ENCODE measurements around the gene MEGF10. TPM values are rescaled to one million over a fixed set of nuclear protein-coding genes. Genes with fewer than 3 reads are reported as not detected.

MEGF10 gene
- total RNA-seq, 1 experiment from 2014 or later: not detected

DNA sequence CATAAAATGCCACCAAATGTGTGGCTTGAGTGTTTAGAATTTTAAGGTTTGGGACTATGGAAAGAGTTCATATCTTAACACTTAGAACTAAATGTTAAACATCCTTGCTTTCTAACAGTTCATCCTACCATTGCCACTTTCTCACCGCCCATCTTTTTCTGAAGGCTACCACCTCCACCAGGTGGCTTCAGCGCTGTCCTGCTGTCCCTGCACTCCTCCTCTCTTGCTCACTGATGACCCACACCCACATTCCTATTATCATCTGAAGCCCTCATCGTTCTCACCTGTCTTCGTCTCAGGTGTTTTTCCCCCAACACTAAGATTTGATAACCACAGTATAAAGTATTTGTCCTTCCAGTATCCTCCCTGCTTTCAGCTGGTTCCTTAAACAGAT, 7.4 kb downstream of the MEGF10 start:
- intact Hi-C loops (cut with micrococcal nuclease; ENCODE audit: unreplicated experiment): loop anchor here (10.0 kb wide), 1 partner anchor 147 kb away; no protein-coding TSS in a partner anchor
- ChIA-PET CTCF (interaction anchor here (2.9 kb wide), 1 partner anchor 195 kb away, joined by 8 read pairs; no protein-coding TSS in a partner anchor), POLR2A (no interaction called here)
- H3K9me3 ChIP-seq: no peaks in the 10 kb centered on the region
- DNase-seq: no peak
- Mint-ChIP-seq H3K9me3 (ENCODE audit: unreplicated experiment) (peaks cover 8% of the 10 kb centered on the region), H3K27me3 (ENCODE audit: insufficient read depth, unreplicated experiment) (peaks cover 15% of the 10 kb centered on the region), H3K27ac (ENCODE audit: unreplicated experiment) (no peak overlapping the region), H3K36me3 (ENCODE audit: insufficient read depth, unreplicated experiment) (peaks cover 6% of the 10 kb centered on the region), H3K4me1 (ENCODE audit: low read depth, unreplicated experiment) (peaks cover 7% of the 10 kb centered on the region), H3K4me3 (ENCODE audit: unreplicated experiment) (no peak overlapping the region)
- no peaks in the 10 kb centered on the region for H3K36me3 ChIP-seq (ENCODE audit: control insufficient read depth, insufficient read depth, low read length)
- no peak for TF ChIP-seq CTCF (IDR thresholded peaks at IDR 0.05; ENCODE audit: insufficient read depth in 1 of 2, low read depth in 1 of 2, low read length in 1 of 2, severe bottlenecking in 1 of 2, unreplicated experiment in 1 of 2)
- H3K4me3 ChIP-seq (ENCODE audit: low read depth, low read length): no peak overlapping the region
- H3K4me1 ChIP-seq: no peaks in the 10 kb centered on the region
- no TSS peak for BruUV-seq (replicated peaks)
- H3K27me3 ChIP-seq (replicated peaks; ENCODE audit: control insufficient read depth, insufficient read depth, low read length): peaks cover 2% of the 10 kb centered on the region

- CTCF ChIA-PET: interaction anchor here (2.9 kb wide), 1 partner anchor 194 kb away, joined by 8 read pairs; no protein-coding TSS in a partner anchor
- Mint-ChIP-seq H3K36me3 (ENCODE audit: insufficient read depth, unreplicated experiment) (peaks cover 6% of the 10 kb centered on the region), H3K9me3 (ENCODE audit: unreplicated experiment) (peaks cover 9% of the 10 kb centered on the region), H3K27ac (ENCODE audit: unreplicated experiment) (no peak overlapping the region), H3K4me3 (ENCODE audit: unreplicated experiment) (no peak overlapping the region), H3K27me3 (ENCODE audit: insufficient read depth, unreplicated experiment) (peaks cover 14% of the 10 kb centered on the region), H3K4me1 (ENCODE audit: low read depth, unreplicated experiment) (peaks cover 7% of the 10 kb centered on the region)
- no peaks in the 10 kb centered on the region for H3K36me3 ChIP-seq (ENCODE audit: control insufficient read depth, insufficient read depth, low read length)
- intact Hi-C loops (cut with micrococcal nuclease; ENCODE audit: unreplicated experiment): loop anchor here (10.0 kb wide), 1 partner anchor 146 kb away; no protein-coding TSS in a partner anchor
- DNase-seq: no peak
- no TSS peak for BruUV-seq (replicated peaks)
- POLR2A ChIA-PET: no interaction called here
- no peaks in the 10 kb centered on the region for H3K4me1 ChIP-seq
- no peak overlapping the region for H3K4me3 ChIP-seq (ENCODE audit: low read depth, low read length)
- no peaks in the 10 kb centered on the region for H3K9me3 ChIP-seq
- TF ChIP-seq CTCF (IDR thresholded peaks at IDR 0.05; ENCODE audit: insufficient read depth in 1 of 2, low read depth in 1 of 2, low read length in 1 of 2, severe bottlenecking in 1 of 2, unreplicated experiment in 1 of 2): no peak
- H3K27me3 ChIP-seq (replicated peaks; ENCODE audit: control insufficient read depth, insufficient read depth, low read length): peaks cover 2% of the 10 kb centered on the region
These were observed 8.1 kb downstream of the MEGF10 start for GRCh38 chr5:127298656-127299055.

DNA sequence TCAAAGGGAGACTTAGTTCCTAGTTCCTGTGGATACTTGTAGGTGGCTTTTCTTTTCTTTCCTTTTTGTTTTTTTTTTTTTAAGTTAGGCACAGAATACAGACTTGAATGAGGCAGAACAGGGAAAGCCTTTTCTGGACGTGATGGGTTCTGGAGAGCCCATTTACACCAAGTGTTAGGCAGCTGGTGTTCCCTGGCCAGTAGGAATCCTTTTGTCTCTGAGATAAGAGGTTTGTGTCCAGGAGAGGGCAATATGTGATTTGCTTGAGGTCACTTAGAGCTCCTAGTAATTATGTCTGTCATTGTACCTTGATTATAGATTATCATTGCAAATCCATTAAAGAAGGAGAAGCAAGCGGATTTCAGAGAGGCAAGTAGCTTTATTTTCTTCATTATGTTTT, 9.1 kb downstream of the MEGF10 start:
- peaks cover 7% of the 10 kb centered on the region for H3K4me1 Mint-ChIP-seq (ENCODE audit: low read depth, unreplicated experiment)
- Histone ChIP-seq H3K27me3 (replicated peaks; ENCODE audit: control insufficient read depth, insufficient read depth, low read length) (no peaks in the 10 kb centered on the region), H3K9me3 (no peaks in the 10 kb centered on the region), H3K4me1 (no peaks in the 10 kb centered on the region), H3K4me3 (ENCODE audit: low read depth, low read length) (no peak overlapping the region), H3K36me3 (ENCODE audit: control insufficient read depth, insufficient read depth, low read length) (no peaks in the 10 kb centered on the region)
- ChIA-PET POLR2A (no interaction called here), CTCF (interaction anchor here (2.9 kb wide), 1 partner anchor 193 kb away, joined by 8 read pairs; no protein-coding TSS in a partner anchor)
- H3K4me3 Mint-ChIP-seq (ENCODE audit: unreplicated experiment): no peak overlapping the region
- H3K36me3 Mint-ChIP-seq (ENCODE audit: insufficient read depth, unreplicated experiment): peaks cover 6% of the 10 kb centered on the region
- peaks cover 9% of the 10 kb centered on the region for H3K9me3 Mint-ChIP-seq (ENCODE audit: unreplicated experiment)
- intact Hi-C loops (cut with micrococcal nuclease; ENCODE audit: unreplicated experiment): loop anchor here (10.0 kb wide), 1 partner anchor 145 kb away; no protein-coding TSS in a partner anchor
- H3K27ac Mint-ChIP-seq (ENCODE audit: unreplicated experiment): no peak overlapping the region
- DNase-seq: no peak
- no peak for TF ChIP-seq CTCF (IDR thresholded peaks at IDR 0.05; ENCODE audit: insufficient read depth in 1 of 2, low read depth in 1 of 2, low read length in 1 of 2, severe bottlenecking in 1 of 2, unreplicated experiment in 1 of 2)
- peaks cover 10% of the 10 kb centered on the region for H3K27me3 Mint-ChIP-seq (ENCODE audit: insufficient read depth, unreplicated experiment)
- no TSS peak for BruUV-seq (replicated peaks)

Data from Caco-2 (cell line).